Activated CD4-positive, CD25-positive, alpha-beta regulatory T cell treated with anti-CD3 and anti-CD28 coated beads, Interleukin-2, amount 50 U/mL, for 16 hours (primary cell): ENCODE data around the gene ZNF785.
"Not testable (repeated sequence)": the region's sequence is repeated elsewhere in the genome, so short reads cannot be mapped to it uniquely, and the experiment has no call there.

Experiments used
- DNase-seq: peaks from one replicate; pipeline ENCODE4 v3.0.0-alpha.2; 2020; ENCODE audit warnings: low read depth, low spot score

The ZNF785 gene

DNA sequence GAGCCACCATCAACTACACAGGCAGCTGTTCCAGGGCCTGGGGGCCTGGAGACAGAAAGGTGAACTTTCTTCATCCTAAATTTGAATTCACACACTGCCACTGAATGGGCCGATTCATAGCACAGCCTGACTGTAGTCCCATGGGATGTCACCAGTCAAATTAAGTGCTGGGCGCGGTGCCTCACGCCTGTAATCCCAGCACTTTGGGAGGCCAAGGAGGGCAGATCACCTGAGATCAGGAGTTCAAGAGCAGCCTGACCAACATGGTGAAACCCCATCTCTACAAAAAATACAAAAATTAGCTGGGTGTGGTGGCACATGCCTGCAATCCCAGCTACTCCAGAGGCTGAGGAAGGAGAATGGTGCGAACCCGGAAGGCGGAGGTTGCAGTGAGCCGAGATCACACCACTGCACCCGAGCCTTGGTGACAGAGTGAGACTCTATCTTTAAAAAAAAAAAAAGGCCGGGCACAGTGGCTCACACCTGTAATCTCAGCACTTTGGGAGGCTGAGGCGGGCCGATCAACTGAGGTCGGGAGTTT lies 45.4 kb downstream of the ZNF785 start:
- DNase-seq, result not testable (repeated sequence)

DNA sequence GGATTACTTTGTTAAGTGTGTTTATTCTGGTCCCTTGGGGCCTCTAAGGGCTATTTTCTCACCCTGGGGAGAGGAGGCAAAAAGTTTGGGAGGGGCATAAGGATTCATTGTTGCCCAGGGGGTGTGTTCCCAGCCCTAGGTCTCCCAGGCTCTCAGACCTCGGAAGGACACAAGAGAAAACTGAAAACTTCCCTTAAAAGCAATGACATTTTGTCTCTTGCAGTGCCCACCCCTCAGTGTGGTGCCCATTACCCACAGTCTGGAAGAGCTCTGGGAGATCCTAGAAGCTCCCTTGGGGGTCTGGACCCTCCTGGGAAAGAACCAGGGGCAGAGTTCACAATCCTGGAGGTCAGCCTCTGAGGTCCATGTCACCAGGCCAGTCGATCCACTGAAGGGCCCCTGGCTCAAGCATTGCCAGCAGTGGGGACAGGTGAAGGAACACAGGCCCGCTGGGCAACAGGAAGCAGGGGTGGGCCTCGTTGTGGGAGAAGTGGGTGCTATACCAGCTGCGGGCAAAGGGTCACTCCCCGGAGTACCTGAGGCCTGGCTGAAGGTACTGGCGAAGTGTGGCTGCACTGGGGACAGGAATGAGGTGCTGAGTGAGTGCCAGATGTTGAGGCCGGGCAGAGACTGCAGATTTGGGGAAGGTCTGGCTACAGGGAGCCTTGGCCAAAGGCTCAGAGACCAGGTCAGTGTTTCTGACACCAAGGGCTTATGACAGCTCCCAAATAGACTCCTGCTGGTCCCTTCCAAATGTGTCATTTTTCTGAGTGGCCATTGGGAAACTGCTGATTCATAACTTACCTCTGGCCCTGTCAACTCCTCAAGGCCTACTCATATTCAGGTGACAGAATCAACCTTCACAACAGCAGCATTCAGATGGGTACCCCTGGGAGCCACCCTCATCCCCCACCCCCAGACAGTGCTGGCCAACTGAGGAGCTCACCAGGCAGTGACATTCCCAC lies 46.2 kb downstream of the ZNF785 start:
- no peak for DNase-seq

DNA sequence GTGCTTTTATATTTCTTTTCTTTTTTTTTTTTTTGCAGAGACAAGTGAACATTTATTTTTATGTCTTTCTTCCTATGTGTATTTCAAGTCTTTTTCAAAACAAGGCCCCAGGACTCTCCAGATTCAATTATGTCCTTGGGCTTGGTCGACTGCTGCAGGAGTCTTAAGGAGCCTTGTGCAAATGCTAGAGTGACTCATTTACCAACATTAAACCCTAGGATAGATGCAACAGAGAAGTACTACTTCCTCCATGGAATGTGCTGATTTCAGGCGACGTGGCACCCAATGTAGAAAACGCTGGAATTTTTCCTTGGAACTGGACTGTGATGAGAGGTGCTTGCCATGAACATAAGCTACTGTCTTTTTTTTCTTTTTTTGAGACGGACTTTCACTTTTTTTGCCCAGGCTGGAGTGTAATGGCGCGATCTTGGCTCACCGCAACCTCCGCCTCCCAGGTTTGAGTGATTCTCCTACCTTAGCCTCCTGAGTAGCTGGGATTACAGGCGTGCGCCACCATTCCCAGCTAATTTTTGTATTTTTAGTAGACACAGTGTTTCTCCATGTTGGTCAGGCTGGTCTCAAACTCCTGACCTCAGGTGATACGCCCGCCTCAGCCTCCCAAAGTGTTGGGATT lies 49.0 kb downstream of the ZNF785 start:
- DNase-seq, result not testable (repeated sequence)

DNA sequence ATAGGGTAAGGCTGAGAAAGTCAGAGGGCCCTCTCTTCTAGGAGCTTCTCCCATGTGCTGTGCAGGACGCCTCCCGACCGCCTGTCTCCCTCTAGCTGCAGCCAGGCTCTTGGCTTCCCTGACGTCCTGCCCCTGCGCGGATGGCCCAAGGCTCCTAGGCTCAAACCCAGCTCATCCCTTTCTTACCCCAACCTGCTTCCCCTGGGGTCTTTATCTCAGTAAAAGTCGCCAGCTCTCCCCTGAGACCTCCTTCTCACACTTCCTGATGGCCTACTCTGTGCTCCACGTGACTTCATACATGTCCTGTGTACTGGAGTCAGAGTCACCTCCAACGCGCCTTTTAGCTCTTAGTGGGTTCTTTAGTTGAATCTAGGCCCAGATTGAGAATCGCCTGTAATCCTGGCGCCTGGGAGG lies 49.7 kb downstream of the ZNF785 start:
- DNase-seq, result no peak

DNA sequence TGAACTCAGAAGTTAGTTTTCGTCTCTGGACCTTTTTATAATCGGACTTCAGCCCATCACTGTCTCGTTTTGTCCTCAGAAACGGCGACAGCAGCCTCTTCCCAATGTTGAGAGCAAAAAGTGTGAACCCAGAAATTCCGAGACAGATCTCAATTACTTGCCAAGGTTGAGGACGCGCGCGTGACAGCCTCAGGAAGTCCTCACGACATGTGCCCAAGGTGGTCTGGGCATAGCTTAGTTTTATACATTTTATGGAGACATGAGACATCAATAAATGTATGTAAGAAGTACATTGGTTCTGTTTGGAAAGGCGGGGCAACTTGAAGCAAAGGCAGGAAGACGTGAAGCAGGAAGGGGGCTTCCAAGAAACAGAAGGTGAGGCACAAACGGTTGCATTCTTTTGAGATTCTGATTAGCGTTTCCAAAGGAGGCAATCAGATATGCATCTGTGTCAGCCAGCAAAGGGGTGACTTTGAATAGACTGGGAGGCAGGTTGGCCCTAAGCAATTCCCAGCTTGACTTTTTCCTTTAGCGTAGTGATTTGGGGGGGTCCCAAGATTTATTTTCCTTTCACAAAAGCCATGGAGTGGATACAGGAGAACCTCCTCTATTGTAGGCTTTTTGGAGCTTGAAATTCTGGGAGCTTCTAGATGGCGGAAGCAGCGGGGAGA lies 50.3 kb downstream of the ZNF785 start:
- no peak for DNase-seq

DNA sequence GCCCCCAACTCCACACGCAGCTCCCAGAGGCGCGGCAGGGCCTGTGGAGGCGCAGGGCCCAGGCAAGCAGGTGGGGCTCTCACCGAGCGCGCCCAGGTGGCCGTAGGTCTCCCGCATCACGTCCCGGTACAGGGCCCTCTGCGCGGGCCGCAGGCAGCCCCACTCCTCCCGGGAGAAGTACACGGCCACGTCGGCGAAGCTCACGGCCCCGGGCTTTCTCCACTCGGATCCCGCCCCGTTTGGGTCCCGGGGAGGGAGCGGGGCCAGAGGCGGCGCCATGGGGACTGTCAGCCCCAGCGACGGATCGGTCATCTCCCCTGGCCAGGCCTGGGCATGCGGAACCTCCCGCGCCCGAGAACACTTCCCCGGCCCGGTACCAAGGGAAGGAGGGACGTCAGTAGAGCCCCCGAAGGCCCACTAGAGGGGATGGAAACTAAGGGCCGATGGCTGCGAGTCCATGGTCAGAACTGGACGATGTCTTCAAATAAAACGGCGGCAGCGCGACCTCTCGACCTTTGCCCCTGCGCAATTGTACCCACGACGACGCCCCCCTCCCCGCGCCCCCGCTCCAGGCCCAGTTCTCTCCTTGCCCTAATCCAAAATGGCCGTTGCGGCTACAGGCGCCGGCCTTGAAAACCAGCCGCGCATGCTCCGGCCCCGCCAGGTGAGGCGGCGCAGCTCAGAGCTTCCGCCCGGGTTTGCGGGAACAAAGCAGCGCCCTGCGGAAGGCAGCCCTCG lies 51.0 kb downstream of the ZNF785 start, which contains the start of gene ZNF747:
Gene ZNF747 (minus strand): TSS at position 491 of the 738 bp plus-strand sequence. CDS start 179 bp downstream, at position 312.
- peak; percentile 82 for DNase-seq

DNA sequence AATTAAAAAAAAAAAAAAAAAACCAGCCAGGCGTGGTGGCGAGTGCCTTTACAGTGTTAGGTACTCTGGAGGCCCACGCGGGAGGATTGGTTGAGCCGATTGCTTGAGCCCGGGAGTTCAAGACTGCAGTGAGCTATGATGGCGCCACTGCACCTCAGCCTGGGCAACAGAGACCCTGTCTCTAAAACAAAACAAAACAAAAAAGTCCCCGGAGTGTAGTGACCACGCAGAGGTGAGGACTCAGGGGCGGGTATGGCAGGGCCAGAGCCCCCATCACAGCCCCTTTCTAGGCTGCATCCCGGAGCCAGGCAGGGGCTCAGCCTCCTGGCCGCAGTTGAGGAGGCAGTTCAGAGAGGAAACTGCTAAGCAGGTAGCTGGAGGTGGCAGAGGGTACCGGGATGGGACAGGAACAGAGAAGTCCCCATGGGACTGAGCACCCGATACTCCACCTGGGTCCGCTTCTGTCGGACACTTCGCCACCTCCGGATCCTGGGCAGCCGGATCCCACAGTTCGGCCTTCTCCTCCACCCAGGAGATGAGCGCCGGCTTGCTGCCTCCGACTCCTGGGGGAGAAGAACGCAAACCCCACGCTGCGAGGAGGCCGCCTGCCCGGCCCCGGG lies 51.6 kb downstream of the ZNF785 start:
- DNase-seq, result no peak

DNA sequence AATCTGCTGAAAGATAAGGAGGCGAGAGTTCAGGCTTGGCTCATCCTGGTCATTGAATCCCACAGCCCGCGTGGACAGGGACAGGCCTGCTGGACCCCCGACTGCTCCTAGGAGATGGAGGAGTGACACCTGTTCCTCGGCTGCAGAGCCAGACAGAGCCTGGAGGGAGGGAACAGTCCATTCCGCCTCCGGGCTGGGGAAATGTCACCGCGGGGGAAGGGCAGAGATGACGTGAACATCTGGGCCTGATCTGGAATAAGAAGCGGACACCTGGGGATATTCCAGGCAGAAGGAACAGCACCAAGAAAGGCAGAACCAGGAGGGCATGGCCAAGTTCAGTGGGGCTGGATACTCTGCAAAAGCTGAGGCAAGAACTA lies 52.4 kb downstream of the ZNF785 start:
- no peak for DNase-seq

DNA sequence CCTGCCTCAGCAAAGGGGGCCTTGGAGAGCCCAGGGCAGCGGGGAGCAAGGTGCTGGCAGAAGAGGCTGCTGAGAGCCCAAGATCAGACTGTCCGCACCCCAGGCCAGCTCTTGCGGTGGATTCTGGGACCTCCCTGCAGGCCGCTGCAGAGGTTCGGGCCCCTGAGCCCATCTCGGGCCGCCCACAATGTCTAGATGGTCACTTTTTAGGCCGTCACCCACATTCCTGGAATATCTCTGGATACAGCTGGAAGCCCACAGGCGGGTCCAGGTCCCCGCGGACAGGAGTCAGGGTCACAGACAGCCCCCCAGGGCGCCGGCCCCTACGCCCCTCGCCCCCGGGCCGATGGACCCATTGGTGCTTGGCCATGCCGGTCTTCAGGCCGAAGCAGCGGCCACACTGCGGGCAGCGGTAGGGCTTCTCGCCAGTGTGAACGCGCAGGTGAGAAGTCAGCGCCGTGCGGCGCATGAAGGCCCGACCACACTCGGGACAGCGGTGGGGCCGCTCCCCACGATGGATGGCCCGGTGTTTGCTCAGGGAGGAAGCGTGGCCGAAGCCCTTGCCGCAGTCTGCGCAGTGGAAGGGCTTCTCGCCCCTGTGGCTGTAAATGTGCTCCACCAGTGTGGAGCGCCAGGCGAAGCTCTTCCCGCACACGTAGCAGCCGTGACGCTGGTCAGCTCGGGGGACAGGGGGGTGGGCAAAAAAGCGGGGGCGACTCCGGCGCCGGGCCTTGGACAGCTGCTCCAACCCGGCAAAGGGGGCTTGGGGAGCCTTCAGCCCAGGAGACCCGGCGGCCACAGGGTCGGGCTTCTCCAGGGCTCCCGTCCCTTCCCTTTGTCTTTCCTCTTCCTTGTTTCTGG lies 53.0 kb downstream of the ZNF785 start:
- no peak for DNase-seq
